Posterior vena cava (tissue), 2 donors: ENCODE measurements around the gene ZNF430. TPM values are rescaled to one million over a fixed set of nuclear protein-coding genes. Genes with fewer than 3 reads are reported as not detected.

Experiments used
- DNase-seq: peaks from one replicate; pipeline ENCODE4 v3.0.0-alpha.2; 2020; ENCODE audit warnings: low spot score
- intact Hi-C, 2 donors: fragments of 100-400 bp; cut with DNase I; formaldehyde crosslinking; loops; one replicate each; pipeline versions ENCODE4 v1.14.1 to v1.14.2; 2022 to 2023
- total RNA-seq, 2 donors: library from RNA; stranded (reverse); fragmentation: NEBNext Ultra II Directional; extraction: Animal tissue kit (Norgen Biotek cat#: 25700); gene quantifications; one replicate each; pipeline ENCODE4 v1.2.1, GENCODE V29; 2021
- donor health status: DM: yes; HTN: yes; CAD: no.
- donor health status: DM: yes; HTN: yes; CAD: no.

Gene ZNF430
- total RNA-seq, 2 donors from 2014 or later: 12.6 to 15.6 TPM

GRCh38 chr19:21101521-21102242 lies 81.2 kb downstream of the ZNF430 start:
- intact Hi-C loops: no loop called here
- no peak for DNase-seq

GRCh38 chr19:21109116-21109515 lies 88.7 kb downstream of the ZNF430 start:
- intact Hi-C loops: no loop called here
- DNase-seq: no peak

Other genes with a start within 250 kb of the ZNF430 start
- gene ZNF66, start 244.4 kb upstream of the ZNF430 start, total RNA-seq: 1 to 10 TPM; 5.2 to 5.4 TPM
- 1 to 10 TPM; 3.6 to 6.9 TPM for gene ZNF85, start 97.4 kb upstream of the ZNF430 start, total RNA-seq
- 1 to 10 TPM; 3.5 to 3.9 TPM for gene ZNF714, start 61.5 kb downstream of the ZNF430 start, total RNA-seq
- 10 to 100 TPM; 10.1 to 11.1 TPM for gene ZNF431, start 121.4 kb downstream of the ZNF430 start, total RNA-seq